Stomach (tissue), 9 donors: Measurements from ENCODE around the gene ESYT2. TPM values are rescaled to one million over a fixed set of nuclear protein-coding genes. Genes with fewer than 3 reads are reported as not detected.

Experiments used
- DNase-seq, 2 donors: peaks; one replicate each; pipeline versions ENCODE4 v3.0.0 to v3.0.0-alpha.2; 2013 to 2019
- H3K27ac ChIP-seq, 5 donors: fragments of 200-600 bp in 4 of 5; sonication (generic) in 4 of 5; one replicate each; pipeline ENCODE4 v1.5.1; 2013 to 2019; ENCODE audit warnings: mild to moderate bottlenecking in 1 of 5, moderate library complexity in 1 of 5
- H3K27me3 ChIP-seq, 3 donors: fragments of 200-600 bp; sonication (generic); one replicate each; pipeline ENCODE4 v1.5.1; 2017 to 2019; ENCODE audit warnings: mixed run types in 1 of 3
- H3K36me3 ChIP-seq, 4 donors: fragments of 200-600 bp; sonication (generic); 1 replicate in 3 of 4; 2 replicates in 1 of 4; pipeline ENCODE4 v1.5.1; 2016 to 2019
- H3K4me1 ChIP-seq, 4 donors: fragments of 200-600 bp; sonication (generic); one replicate each; pipeline ENCODE4 v1.5.1; 2016 to 2019
- H3K4me3 ChIP-seq, 4 donors: fragments of 200-600 bp; sonication (generic) in 3 of 4; one replicate each; pipeline ENCODE4 v1.5.1; 2016 to 2019; ENCODE audit warnings: mild to moderate bottlenecking in 1 of 4
- H3K9me3 ChIP-seq, 4 donors: fragments of 200-600 bp; sonication (generic); one replicate each; pipeline ENCODE4 v1.5.1; 2016 to 2019
- EP300 ChIP-seq: sonication (generic); formaldehyde crosslinking; IDR thresholded peaks from one replicate; pipeline ENCODE4 v1.6.1; 2017; ENCODE audit warnings: antibody characterized with exemption
- POLR2A ChIP-seq, 4 donors: fragments of 450-650 bp; IDR thresholded peaks; one replicate each; pipeline ENCODE4 v1.6.1; 2016; ENCODE audit warnings: antibody characterized with exemption in 4 of 4, control low read depth in 2 of 4, mild to moderate bottlenecking in 1 of 4, moderate library complexity in 1 of 4
- POLR2AphosphoS5 ChIP-seq, 3 donors: sonication (generic); formaldehyde crosslinking; IDR thresholded peaks; one replicate each; pipeline ENCODE4 v1.6.1; 2016; ENCODE audit warnings: antibody characterized with exemption in 3 of 3
- WGBS, 5 donors: extraction: QIAGEN DNeasy Blood & Tissue Kit in 3 of 5; methylation state at CpG; one replicate each; pipeline versions ENCODE4 v1.1.5 to v1.1.7; 2013 to 2018; 5-methylcytosine and 5-hydroxymethylcytosine counted together
- intact Hi-C: fragments of 100-400 bp; cut with DNase I; formaldehyde crosslinking; loops from one replicate; pipeline ENCODE4 v1.15.1; 2023; ENCODE audit warnings: low total_unique reads
- polyA plus RNA-seq, 3 donors: library from polyadenylated mRNA; stranded (reverse); fragments of 200-250 nt; gene quantifications; one replicate each; pipeline ENCODE4 v1.2.3, GENCODE V29; 2013
- total RNA-seq, 5 donors: library from RNA; depleted of rRNA; stranded (reverse); fragments of >200 nt; gene quantifications; one replicate each; pipeline versions ENCODE4 v1.1.0 to v1.2.3, GENCODE V29; 2014 to 2016
- TF ChIP-seq, protein P1 (sequence below), 7 experiments: fragments of 450-650 bp in 4 of 7; fragments of 200-600 bp in 3 of 7; sonication (generic) in 3 of 7; IDR thresholded peaks; one replicate each; pipeline ENCODE4 v1.5.1; 2016 to 2019; ENCODE audit warnings: antibody characterized with exemption in 7 of 7, control low read depth in 2 of 7, mild to moderate bottlenecking in 1 of 7
- donor health status: healthy with polysubstance abuse.
- donor health status: Bipolar disorder and iron deficiency.
- donor health status: healthy.

Gene ESYT2
- total and polyA plus RNA-seq, 8 donors, result 7.6 to 137 (median 36.9) TPM

GRCh38 chr7:158724658-158725505, 104.4 kb downstream of the ESYT2 start:
- TF ChIP-seq, protein P1, sequence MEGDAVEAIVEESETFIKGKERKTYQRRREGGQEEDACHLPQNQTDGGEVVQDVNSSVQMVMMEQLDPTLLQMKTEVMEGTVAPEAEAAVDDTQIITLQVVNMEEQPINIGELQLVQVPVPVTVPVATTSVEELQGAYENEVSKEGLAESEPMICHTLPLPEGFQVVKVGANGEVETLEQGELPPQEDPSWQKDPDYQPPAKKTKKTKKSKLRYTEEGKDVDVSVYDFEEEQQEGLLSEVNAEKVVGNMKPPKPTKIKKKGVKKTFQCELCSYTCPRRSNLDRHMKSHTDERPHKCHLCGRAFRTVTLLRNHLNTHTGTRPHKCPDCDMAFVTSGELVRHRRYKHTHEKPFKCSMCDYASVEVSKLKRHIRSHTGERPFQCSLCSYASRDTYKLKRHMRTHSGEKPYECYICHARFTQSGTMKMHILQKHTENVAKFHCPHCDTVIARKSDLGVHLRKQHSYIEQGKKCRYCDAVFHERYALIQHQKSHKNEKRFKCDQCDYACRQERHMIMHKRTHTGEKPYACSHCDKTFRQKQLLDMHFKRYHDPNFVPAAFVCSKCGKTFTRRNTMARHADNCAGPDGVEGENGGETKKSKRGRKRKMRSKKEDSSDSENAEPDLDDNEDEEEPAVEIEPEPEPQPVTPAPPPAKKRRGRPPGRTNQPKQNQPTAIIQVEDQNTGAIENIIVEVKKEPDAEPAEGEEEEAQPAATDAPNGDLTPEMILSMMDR (IDR thresholded peaks at IDR 0.05), result no peak
- no peak for TF ChIP-seq EP300
- no peak for TF ChIP-seq POLR2AphosphoS5 (IDR thresholded peaks at IDR 0.05)
- TF ChIP-seq POLR2A (IDR thresholded peaks at IDR 0.05), result no peak
- Histone ChIP-seq H3K4me1 (no peaks in the 10 kb centered on the region), H3K27ac (no peak overlapping the region), H3K9me3 (no peaks in the 10 kb centered on the region), H3K4me3 (no peak overlapping the region), H3K27me3 (no peaks in the 10 kb centered on the region), H3K36me3 (peaks cover 0 to 4% (median 3%) of the 10 kb centered on the region in 4 donors)
- intact Hi-C loops, result no loop called here
- 88 to 94% (median 93%) methylated on average over 21 of the region's 21 CpGs for whole genome bisulfite sequencing, 5 donors
- DNase-seq, result no peak

GRCh38 chr7:158723714-158724385, 105.5 kb downstream of the ESYT2 start:
- no peaks in the 10 kb centered on the region for H3K27me3 ChIP-seq
- H3K4me3 ChIP-seq, result no peak overlapping the region
- H3K4me1 ChIP-seq, result no peaks in the 10 kb centered on the region
- no peaks in the 10 kb centered on the region for H3K9me3 ChIP-seq
- TF ChIP-seq EP300 (no peak), POLR2A (IDR thresholded peaks at IDR 0.05) (no peak), POLR2AphosphoS5 (IDR thresholded peaks at IDR 0.05) (no peak)
- TF ChIP-seq, protein P1 (IDR thresholded peaks at IDR 0.05), result no peak
- 82 to 92% (median 86%) methylated on average over 12 of the region's 12 CpGs for WGBS, 5 donors
- H3K27ac ChIP-seq, result no peak overlapping the region
- intact Hi-C loops, result no loop called here
- no peak for DNase-seq
- no peaks in the 10 kb centered on the region for H3K36me3 ChIP-seq

DNA sequence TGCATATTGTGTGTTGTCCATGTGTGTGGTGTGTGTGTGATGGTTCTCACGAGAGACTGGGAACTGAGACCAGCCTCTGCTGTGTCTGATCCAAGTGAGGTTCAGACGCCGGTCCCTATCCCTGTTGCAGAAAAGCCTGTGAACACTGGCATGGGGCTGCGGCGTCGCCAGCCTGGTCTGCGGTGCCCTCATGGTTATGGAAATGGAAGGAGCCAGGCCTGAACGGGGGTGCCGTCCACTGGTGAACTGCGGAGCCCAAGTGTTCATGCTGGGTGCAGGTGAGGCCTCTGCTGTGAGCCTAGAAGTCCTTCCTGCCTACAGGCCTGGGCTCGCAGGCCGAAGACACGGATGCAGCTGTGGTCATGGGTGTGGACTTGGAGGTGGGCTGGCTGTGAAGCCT, 106.0 kb downstream of the ESYT2 start:
- intact Hi-C loops, result no loop called here
- Histone ChIP-seq H3K4me3 (no peak overlapping the region), H3K27ac (no peak overlapping the region), H3K9me3 (no peaks in the 10 kb centered on the region), H3K36me3 (no peaks in the 10 kb centered on the region), H3K27me3 (no peaks in the 10 kb centered on the region), H3K4me1 (no peaks in the 10 kb centered on the region)
- 87 to 92% (median 91%) methylated on average over 11 to 13 of the region's 13 CpGs for WGBS, 5 donors
- no peak for DNase-seq
- TF ChIP-seq EP300 (no peak), POLR2AphosphoS5 (IDR thresholded peaks at IDR 0.05) (no peak), POLR2A (IDR thresholded peaks at IDR 0.05) (no peak)
- TF ChIP-seq, protein P1 (IDR thresholded peaks at IDR 0.05), result no peak

DNA sequence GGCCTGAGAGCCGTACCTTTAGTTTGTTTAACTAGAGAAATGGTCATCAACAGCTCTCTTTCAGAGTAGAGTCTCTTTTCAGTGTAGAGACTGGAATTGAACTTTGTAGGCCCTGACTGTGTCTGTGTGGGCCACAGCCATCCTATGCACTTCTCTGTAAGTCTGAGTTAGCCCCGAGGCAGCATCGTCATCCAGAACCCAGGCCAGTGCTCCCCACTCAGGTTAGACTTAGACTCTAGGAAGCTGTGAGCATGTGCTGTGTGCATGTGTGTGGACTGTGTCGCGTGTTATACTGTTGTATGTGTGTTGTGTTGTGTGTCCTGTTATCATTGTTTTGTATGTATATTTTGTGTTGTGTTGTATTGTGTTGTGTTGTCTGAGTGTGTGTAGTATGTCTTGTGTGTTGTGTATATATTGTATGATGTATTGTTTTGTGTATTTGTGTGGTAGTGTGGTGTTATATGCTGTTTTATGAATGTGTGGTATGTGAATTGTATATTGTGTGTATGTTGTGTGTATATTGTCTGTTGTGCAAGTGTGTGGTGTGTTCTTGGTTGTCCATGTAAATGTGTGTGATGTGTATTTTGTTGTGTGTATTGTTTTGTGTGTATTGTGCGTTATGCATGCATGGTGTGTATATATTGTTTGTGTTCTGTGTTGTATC, 106.6 kb downstream of the ESYT2 start:
- Histone ChIP-seq H3K36me3 (no peaks in the 10 kb centered on the region), H3K27me3 (no peaks in the 10 kb centered on the region), H3K4me1 (no peaks in the 10 kb centered on the region), H3K4me3 (no peak overlapping the region), H3K9me3 (no peaks in the 10 kb centered on the region), H3K27ac (no peak overlapping the region)
- no peak for DNase-seq
- WGBS, 5 donors, result 87 to 97% (median 95%) methylated on average over 6 of the region's 6 CpGs
- intact Hi-C loops, result no loop called here
- no peak for TF ChIP-seq POLR2AphosphoS5 (IDR thresholded peaks at IDR 0.05)
